Measurements from ENCODE around the gene BLTP2. TPM values are rescaled to one million over a fixed set of nuclear protein-coding genes. Genes with fewer than 3 reads are reported as not detected.

BLTP2 gene
- total RNA-seq: 100 to 1,000 TPM in 5 of 6 donors, 10 to 100 TPM in 1; 98.1 to 250 (median 131) TPM

DNA sequence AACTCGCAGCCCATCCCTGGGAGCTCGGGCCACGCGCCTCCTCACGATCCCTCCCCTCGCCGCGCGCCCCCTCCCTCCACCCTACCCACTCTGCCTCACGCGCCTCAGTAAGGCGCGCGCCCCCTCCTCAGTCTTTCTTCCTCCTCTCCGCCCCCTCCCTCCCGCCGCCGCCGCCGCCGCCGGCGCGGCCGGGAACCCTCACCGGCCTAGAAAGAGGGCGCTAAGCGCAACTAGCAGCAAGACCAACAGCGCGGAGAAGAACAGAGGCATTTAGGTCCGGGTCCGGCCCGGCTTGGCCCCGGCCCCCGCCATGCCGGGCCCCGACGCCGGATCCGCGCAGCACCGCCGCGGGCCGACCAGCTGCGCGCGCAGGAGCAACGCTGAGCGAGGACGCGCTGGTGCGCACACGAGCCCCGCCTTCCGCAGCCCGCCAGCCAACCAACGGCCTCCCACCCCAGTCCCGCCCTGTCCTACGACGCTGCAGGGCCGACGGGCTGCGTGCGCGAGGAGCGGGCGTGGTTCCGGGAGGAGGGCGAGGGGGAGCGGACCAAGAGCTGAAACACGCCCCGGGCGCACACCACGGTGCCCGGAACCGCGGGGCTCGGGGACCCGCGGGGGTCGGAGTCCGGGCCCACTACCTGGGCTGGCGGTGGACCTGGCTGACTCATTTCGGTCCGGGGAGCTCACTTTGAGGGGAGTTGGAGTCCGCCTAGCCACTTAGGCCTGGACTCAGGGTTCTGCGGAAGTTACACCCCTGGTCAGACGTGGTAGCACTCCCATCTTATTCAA is at the start of gene BLTP2:
Gene BLTP2, minus strand, starts transcription at position 372 of the 789 bp plus-strand sequence. Its CDS starts 102 bp downstream, at position 270.
- Histone ChIP-seq H3K4me1 (peaks cover 32 to 44% (median 33%) of the 10 kb centered on the region in 4 donors), H3K27me3 (no peaks in the 10 kb centered on the region), H3K27ac (peak within 1 kb of the TSS; percentile 91 to 98 (median 96)), H3K36me3 (peaks cover 15 to 56% (median 43%) of the 10 kb centered on the region in 4 donors), H3K4me3 (peak within 1 kb of the TSS; percentile 82 to 99 (median 98)), H3K9me3 (no peaks in the 10 kb centered on the region)
- DNase-seq: peak; percentile 97 to 99
- 1 to 2% methylated on average over 28 to 40 of the region's 89 CpGs for WGBS, 2 donors
- TF ChIP-seq POLR2A (IDR thresholded peaks at IDR 0.05) (peak; percentile 32 to 95 (median 80)), POLR2AphosphoS5 (IDR thresholded peaks at IDR 0.05) (peak; percentile 89 to 97), EP300 (IDR thresholded peaks at IDR 0.05) (peak in 1 of 4 donors; percentile 4)
- TF ChIP-seq, protein P1, sequence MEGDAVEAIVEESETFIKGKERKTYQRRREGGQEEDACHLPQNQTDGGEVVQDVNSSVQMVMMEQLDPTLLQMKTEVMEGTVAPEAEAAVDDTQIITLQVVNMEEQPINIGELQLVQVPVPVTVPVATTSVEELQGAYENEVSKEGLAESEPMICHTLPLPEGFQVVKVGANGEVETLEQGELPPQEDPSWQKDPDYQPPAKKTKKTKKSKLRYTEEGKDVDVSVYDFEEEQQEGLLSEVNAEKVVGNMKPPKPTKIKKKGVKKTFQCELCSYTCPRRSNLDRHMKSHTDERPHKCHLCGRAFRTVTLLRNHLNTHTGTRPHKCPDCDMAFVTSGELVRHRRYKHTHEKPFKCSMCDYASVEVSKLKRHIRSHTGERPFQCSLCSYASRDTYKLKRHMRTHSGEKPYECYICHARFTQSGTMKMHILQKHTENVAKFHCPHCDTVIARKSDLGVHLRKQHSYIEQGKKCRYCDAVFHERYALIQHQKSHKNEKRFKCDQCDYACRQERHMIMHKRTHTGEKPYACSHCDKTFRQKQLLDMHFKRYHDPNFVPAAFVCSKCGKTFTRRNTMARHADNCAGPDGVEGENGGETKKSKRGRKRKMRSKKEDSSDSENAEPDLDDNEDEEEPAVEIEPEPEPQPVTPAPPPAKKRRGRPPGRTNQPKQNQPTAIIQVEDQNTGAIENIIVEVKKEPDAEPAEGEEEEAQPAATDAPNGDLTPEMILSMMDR (IDR thresholded peaks at IDR 0.05): peak in 4 of 6 experiments; percentile 31 to 54 (median 48)
- peak; percentile 99 for ATAC-seq (ENCODE audit: low FRiP score in 2 of 2)

DNA sequence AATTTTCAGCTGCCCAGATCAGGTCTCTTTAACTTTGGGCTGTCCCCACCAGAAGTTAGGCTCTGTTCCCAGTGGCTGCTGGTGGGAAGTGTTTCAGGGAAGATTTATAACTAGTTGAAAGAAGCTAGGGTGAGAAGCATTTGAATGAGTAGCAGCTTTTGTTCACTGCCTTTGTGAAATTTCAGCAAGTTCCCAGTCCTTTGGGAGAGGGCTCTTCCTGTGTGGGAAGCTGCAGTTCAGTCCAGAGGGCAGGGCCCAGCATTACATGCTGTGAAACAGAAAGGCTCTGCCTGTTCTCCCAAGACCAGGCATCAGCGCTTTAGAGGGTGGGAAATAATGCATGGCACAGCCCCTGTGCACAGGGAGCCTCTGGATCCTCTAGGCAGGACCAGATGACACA is 48.9 kb upstream of the BLTP2 start:
- H3K36me3 ChIP-seq: peaks cover 74 to 100% (median 92%) of the 10 kb centered on the region in 4 donors
- no peak for DNase-seq
- 57 to 100% methylated on average over 1 of the region's 1 CpG for WGBS, 2 donors
- H3K4me3 ChIP-seq: no peak overlapping the region
- ATAC-seq (ENCODE audit: low FRiP score in 2 of 2): no peak
- TF ChIP-seq, protein P1 (IDR thresholded peaks at IDR 0.05): no peak
- TF ChIP-seq EP300 (IDR thresholded peaks at IDR 0.05) (no peak), POLR2A (IDR thresholded peaks at IDR 0.05) (no peak), POLR2AphosphoS5 (IDR thresholded peaks at IDR 0.05) (no peak)
- H3K9me3 ChIP-seq: no peaks in the 10 kb centered on the region
- H3K27ac ChIP-seq: no peak overlapping the region
- H3K27me3 ChIP-seq: no peaks in the 10 kb centered on the region
- no peaks in the 10 kb centered on the region for H3K4me1 ChIP-seq

DNA sequence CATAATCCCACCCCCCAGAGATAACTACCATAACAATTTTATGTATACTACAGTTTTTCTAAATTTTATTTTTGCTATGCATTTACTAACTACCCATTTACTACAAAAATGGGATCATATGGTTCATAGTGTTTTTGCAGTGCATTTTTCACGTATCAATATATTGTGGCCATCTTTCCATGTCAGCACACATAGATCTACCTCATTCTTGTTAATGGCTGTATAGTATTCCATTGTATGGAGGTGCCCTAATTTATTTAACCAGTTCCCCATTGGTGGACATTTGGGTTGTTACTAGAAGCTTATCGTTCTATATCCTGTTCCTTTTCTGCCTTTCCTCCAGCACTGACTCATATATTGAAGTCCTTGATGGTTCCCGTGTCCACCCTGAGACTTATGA is 44.1 kb upstream of the BLTP2 start:
- Histone ChIP-seq H3K27ac (no peak overlapping the region), H3K9me3 (no peaks in the 10 kb centered on the region), H3K4me3 (no peak overlapping the region), H3K27me3 (no peaks in the 10 kb centered on the region), H3K36me3 (peaks cover 80 to 100% (median 92%) of the 10 kb centered on the region in 4 donors), H3K4me1 (no peaks in the 10 kb centered on the region)
- TF ChIP-seq POLR2AphosphoS5 (IDR thresholded peaks at IDR 0.05) (no peak), POLR2A (IDR thresholded peaks at IDR 0.05) (no peak), EP300 (IDR thresholded peaks at IDR 0.05) (no peak)
- TF ChIP-seq, protein P1 (IDR thresholded peaks at IDR 0.05): no peak
- no peak for ATAC-seq (ENCODE audit: low FRiP score in 2 of 2)
- DNase-seq: no peak
- WGBS, 2 donors: 93 to 97% methylated on average over 3 of the region's 3 CpGs

DNA sequence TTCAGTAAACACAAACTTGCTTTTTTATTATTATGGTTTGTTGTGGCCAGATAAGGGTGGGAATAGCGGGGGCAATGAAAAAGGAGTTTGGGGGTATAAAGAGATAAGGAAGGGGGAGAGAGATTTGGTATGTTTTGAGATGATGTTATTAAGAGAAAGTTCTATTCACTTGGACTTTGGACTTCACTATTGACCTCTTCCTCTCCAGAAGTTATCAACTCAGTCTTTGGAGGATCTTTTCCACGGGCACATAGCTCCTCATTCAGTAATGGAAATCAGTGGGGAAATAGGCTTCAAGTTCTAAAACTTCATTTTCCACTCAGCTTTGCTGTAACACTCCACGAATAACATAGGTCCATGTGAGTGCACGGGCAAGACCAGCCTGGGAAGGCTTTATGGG is 43.5 kb upstream of the BLTP2 start:
- H3K9me3 ChIP-seq: no peaks in the 10 kb centered on the region
- no peak overlapping the region for H3K27ac ChIP-seq
- H3K27me3 ChIP-seq: no peaks in the 10 kb centered on the region
- no peak overlapping the region for H3K4me3 ChIP-seq
- DNase-seq (no peak), ATAC-seq (ENCODE audit: low FRiP score in 2 of 2) (no peak)
- TF ChIP-seq, protein P1 (IDR thresholded peaks at IDR 0.05): no peak
- TF ChIP-seq POLR2A (IDR thresholded peaks at IDR 0.05): no peak
- TF ChIP-seq POLR2AphosphoS5 (IDR thresholded peaks at IDR 0.05): no peak
- TF ChIP-seq EP300 (IDR thresholded peaks at IDR 0.05): no peak
- peaks cover 80 to 100% (median 92%) of the 10 kb centered on the region in 4 donors for H3K36me3 ChIP-seq
- WGBS, 2 donors: 93 to 98% methylated on average over 4 of the region's 4 CpGs
- H3K4me1 ChIP-seq: no peaks in the 10 kb centered on the region

Data from upper lobe of left lung (tissue), 6 donors.